Mesendoderm (in vitro differentiated cells): ENCODE data around the gene NAA35.

Experiments
- DNase-seq: peaks from one replicate; pipeline ENCODE4 v3.0.0; 2013
- H2AK5ac ChIP-seq: 2 replicates; pipeline ENCODE4 v1.6.1; 2013; ENCODE audit warnings: low read length, inconsistent platforms
- H2BK120ac ChIP-seq: 2 replicates; pipeline ENCODE4 v1.6.1; 2013; ENCODE audit warnings: low read depth, mild to moderate bottlenecking, low read length, moderate library complexity, mixed read lengths
- H2BK15ac ChIP-seq: replicated peaks from 2 replicates; pipeline ENCODE4 v1.6.1; 2013; ENCODE audit warnings: low read depth, mild to moderate bottlenecking, moderate library complexity
- H2BK5ac ChIP-seq: 2 replicates; pipeline ENCODE4 v1.6.1; 2013; ENCODE audit warnings: low read length, inconsistent platforms
- H3K18ac ChIP-seq: 2 replicates; pipeline ENCODE4 v1.6.1; 2013; ENCODE audit warnings: mild to moderate bottlenecking, low read length, mixed read lengths
- H3K23ac ChIP-seq: one replicate; pipeline ENCODE4 v1.6.1; 2013; ENCODE audit warnings: low read length
- H3K27ac ChIP-seq: 2 replicates; pipeline ENCODE4 v1.5.1; 2013; ENCODE audit warnings: low read depth, mild to moderate bottlenecking, inconsistent platforms, low read length, moderate library complexity
- H3K27me3 ChIP-seq: 2 replicates; pipeline ENCODE4 v1.6.1; 2013; ENCODE audit warnings: low read length, control low read depth, mild to moderate bottlenecking, inconsistent platforms; ENCODE audit not compliant: insufficient read depth, poor library complexity
- H3K36me3 ChIP-seq: 2 replicates; pipeline ENCODE4 v1.6.1; 2013; ENCODE audit warnings: low read length, inconsistent platforms; ENCODE audit not compliant: control insufficient read depth, insufficient read depth
- H3K4ac ChIP-seq: one replicate; pipeline ENCODE4 v1.6.1; 2013; ENCODE audit warnings: low read depth, mild to moderate bottlenecking, low read length, moderate library complexity
- H3K4me1 ChIP-seq: 2 replicates; pipeline ENCODE4 v1.6.1; 2013; ENCODE audit warnings: low read depth, low read length, inconsistent platforms; ENCODE audit not compliant: control insufficient read depth
- H3K4me2 ChIP-seq: 2 replicates; pipeline ENCODE4 v1.6.1; 2013; ENCODE audit warnings: low read length
- H3K4me3 ChIP-seq: 2 replicates; pipeline ENCODE4 v1.5.1; 2013; ENCODE audit warnings: mild to moderate bottlenecking, low read length
- H3K56ac ChIP-seq: one replicate; pipeline ENCODE4 v1.6.1; 2013; ENCODE audit warnings: low read length
- H3K79me1 ChIP-seq: 2 replicates; pipeline ENCODE4 v1.6.1; 2013; ENCODE audit warnings: low read length, inconsistent platforms
- H3K79me2 ChIP-seq: 2 replicates; pipeline ENCODE4 v1.6.1; 2013; ENCODE audit warnings: mild to moderate bottlenecking, low read length; ENCODE audit not compliant: control insufficient read depth, insufficient read depth
- H3K9ac ChIP-seq: 2 replicates; pipeline ENCODE4 v1.6.1; 2013; ENCODE audit warnings: low read length, inconsistent platforms
- H4K5ac ChIP-seq: one replicate; pipeline ENCODE4 v1.6.1; 2013; ENCODE audit warnings: low read length
- H4K8ac ChIP-seq: one replicate; pipeline ENCODE4 v1.6.1; 2013; ENCODE audit warnings: low read depth, mild to moderate bottlenecking, control low read depth, low read length, moderate library complexity
- WGBS: extraction: QIAGEN DNeasy Blood & Tissue Kit; methylation state at CpG from one replicate; pipeline ENCODE4 v1.1.7; 2013; ENCODE audit warnings: low lambda C conversion rate, missing lambda C conversion rate; ENCODE audit not compliant: insufficient coverage; ENCODE audit errors: extremely low coverage; 5-methylcytosine and 5-hydroxymethylcytosine counted together

Gene NAA35

GRCh38 chr9:86042199-86042978 is 101.4 kb downstream of the NAA35 start:
- Histone ChIP-seq H3K9ac (no peak overlapping the region), H3K4ac (no peak overlapping the region), H3K4me3 (no peak overlapping the region), H2BK120ac (no peak overlapping the region), H2BK5ac (no peak overlapping the region), H3K27me3 (no peaks in the 10 kb centered on the region), H3K27ac (no peak overlapping the region), H4K8ac (no peak overlapping the region), H3K79me2 (no peaks in the 10 kb centered on the region), H3K56ac (no peak overlapping the region), H4K5ac (no peak overlapping the region), H3K4me1 (no peaks in the 10 kb centered on the region), H3K23ac (no peak overlapping the region), H3K4me2 (no peak overlapping the region), H2BK15ac (no peak overlapping the region), H3K36me3 (no peaks in the 10 kb centered on the region), H2AK5ac (no peak overlapping the region), H3K18ac (no peak overlapping the region), H3K79me1 (no peaks in the 10 kb centered on the region)
- no CpG with 5 or more reads among the region's 5 CpGs for WGBS
- DNase-seq: no peak

GRCh38 chr9:86043586-86043985 is 102.6 kb downstream of the NAA35 start:
- Histone ChIP-seq H3K36me3 (no peaks in the 10 kb centered on the region), H4K8ac (no peak overlapping the region), H2BK120ac (no peak overlapping the region), H3K23ac (no peak overlapping the region), H3K4me1 (no peaks in the 10 kb centered on the region), H3K79me1 (no peaks in the 10 kb centered on the region), H2AK5ac (no peak overlapping the region), H3K56ac (no peak overlapping the region), H2BK5ac (no peak overlapping the region), H4K5ac (no peak overlapping the region), H3K27ac (no peak overlapping the region), H3K27me3 (no peaks in the 10 kb centered on the region), H3K18ac (no peak overlapping the region), H3K4me2 (no peak overlapping the region), H2BK15ac (no peak overlapping the region), H3K79me2 (no peaks in the 10 kb centered on the region), H3K9ac (no peak overlapping the region), H3K4ac (no peak overlapping the region), H3K4me3 (no peak overlapping the region)
- no CpG with 5 or more reads among the region's 5 CpGs for WGBS
- DNase-seq: no peak

- H3K79me2 ChIP-seq: no peaks in the 10 kb centered on the region
- no peak overlapping the region for H4K5ac ChIP-seq
- no peaks in the 10 kb centered on the region for H3K79me1 ChIP-seq
- no peak overlapping the region for H3K4me3 ChIP-seq
- no peak overlapping the region for H2AK5ac ChIP-seq
- H2BK5ac ChIP-seq: no peak overlapping the region
- H3K4me2 ChIP-seq: no peak overlapping the region
- H3K4ac ChIP-seq: no peak overlapping the region
- peak; percentile 78 for DNase-seq
- no peak overlapping the region for H3K23ac ChIP-seq
- H3K9ac ChIP-seq: no peak overlapping the region
- H3K18ac ChIP-seq: no peak overlapping the region
- H3K36me3 ChIP-seq: no peaks in the 10 kb centered on the region
- H3K56ac ChIP-seq: no peak overlapping the region
- no CpG with 5 or more reads among the region's 4 CpGs for WGBS
- no peak overlapping the region for H3K27ac ChIP-seq
- H4K8ac ChIP-seq: no peak overlapping the region
- H2BK120ac ChIP-seq: no peak overlapping the region
- no peak overlapping the region for H2BK15ac ChIP-seq
- H3K4me1 ChIP-seq: no peaks in the 10 kb centered on the region
- no peaks in the 10 kb centered on the region for H3K27me3 ChIP-seq
These were observed 103.1 kb downstream of the NAA35 start for GRCh38 chr9:86043999-86044398.

DNA sequence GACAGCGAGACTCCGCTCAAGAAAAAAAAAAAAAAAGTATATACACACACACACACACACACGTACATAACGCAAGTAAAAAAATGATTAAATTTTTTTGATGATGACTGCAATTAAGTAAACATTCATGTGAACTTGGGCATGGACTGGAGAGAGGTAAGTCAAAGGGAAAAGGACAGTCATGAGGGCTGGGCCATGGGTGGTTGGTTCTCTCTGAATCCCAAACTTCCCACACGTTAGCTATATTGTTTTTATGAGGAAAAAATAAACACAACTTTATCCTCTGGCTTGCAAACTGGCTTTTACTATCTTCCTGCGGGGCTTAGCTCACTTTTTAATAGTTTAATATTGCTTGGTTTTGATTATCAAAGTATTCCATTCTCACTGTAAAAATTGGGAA is 104.7 kb downstream of the NAA35 start:
- no peak overlapping the region for H3K9ac ChIP-seq
- H3K4me3 ChIP-seq: no peak overlapping the region
- no peaks in the 10 kb centered on the region for H3K27me3 ChIP-seq
- no peaks in the 10 kb centered on the region for H3K36me3 ChIP-seq
- no peak overlapping the region for H3K18ac ChIP-seq
- H3K79me1 ChIP-seq: no peaks in the 10 kb centered on the region
- WGBS: no CpG with 5 or more reads among the region's 6 CpGs
- no peaks in the 10 kb centered on the region for H3K4me1 ChIP-seq
- no peak for DNase-seq
- no peak overlapping the region for H4K5ac ChIP-seq
- H3K4ac ChIP-seq: no peak overlapping the region
- no peak overlapping the region for H2BK5ac ChIP-seq
- H3K56ac ChIP-seq: no peak overlapping the region
- H3K23ac ChIP-seq: no peak overlapping the region
- no peak overlapping the region for H3K27ac ChIP-seq
- no peak overlapping the region for H2BK15ac ChIP-seq
- no peaks in the 10 kb centered on the region for H3K79me2 ChIP-seq
- H4K8ac ChIP-seq: no peak overlapping the region
- H2AK5ac ChIP-seq: no peak overlapping the region
- H3K4me2 ChIP-seq: no peak overlapping the region
- no peak overlapping the region for H2BK120ac ChIP-seq

DNA sequence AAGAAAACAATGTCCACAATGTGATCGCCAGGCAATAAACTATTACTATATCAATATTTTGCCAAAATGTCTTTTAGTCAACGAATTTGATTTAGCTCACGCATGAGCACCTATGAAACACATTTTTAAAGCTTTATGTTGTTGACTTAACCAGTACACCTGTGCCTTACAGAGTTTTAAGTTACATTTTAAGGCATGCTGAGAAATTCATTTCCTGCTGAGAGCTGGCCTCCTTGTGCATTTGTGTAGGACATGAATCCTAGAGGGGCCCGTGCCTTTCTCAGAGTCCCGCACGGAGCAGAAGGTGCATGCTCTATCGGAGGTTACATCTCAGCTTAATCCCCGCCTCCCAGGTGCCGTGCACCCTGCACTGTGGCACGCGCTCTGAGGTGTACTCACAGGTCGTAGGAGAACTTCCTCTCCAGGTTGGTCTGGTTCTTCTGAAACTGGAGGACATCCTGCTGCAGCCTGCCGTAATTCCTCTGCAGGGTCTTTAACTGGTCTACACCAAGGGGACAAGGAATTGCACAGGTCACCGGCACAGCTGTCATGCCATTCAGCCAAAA is 105.2 kb downstream of the NAA35 start:
- Histone ChIP-seq H3K4me3 (no peak overlapping the region), H2BK120ac (no peak overlapping the region), H3K27me3 (no peaks in the 10 kb centered on the region), H3K4me2 (no peak overlapping the region), H3K36me3 (no peaks in the 10 kb centered on the region), H2AK5ac (no peak overlapping the region), H4K5ac (no peak overlapping the region), H2BK5ac (no peak overlapping the region), H3K9ac (no peak overlapping the region), H3K79me2 (no peaks in the 10 kb centered on the region), H3K79me1 (no peaks in the 10 kb centered on the region), H3K56ac (no peak overlapping the region), H2BK15ac (no peak overlapping the region), H3K18ac (no peak overlapping the region), H3K4ac (no peak overlapping the region), H3K4me1 (no peaks in the 10 kb centered on the region), H4K8ac (no peak overlapping the region), H3K27ac (no peak overlapping the region), H3K23ac (no peak overlapping the region)
- no peak for DNase-seq
- WGBS: no CpG with 5 or more reads among the region's 14 CpGs

GRCh38 chr9:86046930-86047341 is 106.0 kb downstream of the NAA35 start:
- H3K56ac ChIP-seq: no peak overlapping the region
- H4K5ac ChIP-seq: no peak overlapping the region
- no peak overlapping the region for H2AK5ac ChIP-seq
- H3K79me2 ChIP-seq: no peaks in the 10 kb centered on the region
- no peak overlapping the region for H3K18ac ChIP-seq
- no peak overlapping the region for H2BK5ac ChIP-seq
- H3K4me3 ChIP-seq: no peak overlapping the region
- DNase-seq: no peak
- no peak overlapping the region for H3K4ac ChIP-seq
- H2BK120ac ChIP-seq: no peak overlapping the region
- H2BK15ac ChIP-seq: no peak overlapping the region
- H3K27me3 ChIP-seq: no peaks in the 10 kb centered on the region
- H3K27ac ChIP-seq: no peak overlapping the region
- WGBS: no CpG with 5 or more reads among the region's 8 CpGs
- no peaks in the 10 kb centered on the region for H3K4me1 ChIP-seq
- H3K4me2 ChIP-seq: no peak overlapping the region
- H4K8ac ChIP-seq: no peak overlapping the region
- H3K9ac ChIP-seq: no peak overlapping the region
- H3K79me1 ChIP-seq: no peaks in the 10 kb centered on the region
- H3K36me3 ChIP-seq: no peaks in the 10 kb centered on the region
- no peak overlapping the region for H3K23ac ChIP-seq
